Panc1 (cell line): Measurements from ENCODE around the gene RASSF10.

Experiments
- TCF7L2 ChIP-seq: IDR thresholded peaks from 2 replicates; pipeline ENCODE4 v1.6.1; 2011; ENCODE audit warnings: mild to moderate bottlenecking, low read depth, low read length, inconsistent platforms
- TF ChIP-seq, protein P1 (sequence below): fragments of 450-650 bp; IDR thresholded peaks from 2 replicates; pipeline ENCODE4 v1.5.1; 2017; ENCODE audit warnings: mild to moderate bottlenecking
- TF ChIP-seq, protein P2 (sequence below), 2 experiments: IDR thresholded peaks; 2 replicates each; pipeline ENCODE4 v1.6.1; 2011 to 2012; ENCODE audit warnings: low read depth in 2 of 2, control low read depth in 1 of 2, low read length in 1 of 2, mild to moderate bottlenecking in 1 of 2, moderate library complexity in 1 of 2; ENCODE audit not compliant: insufficient read depth in 1 of 2

DNA sequence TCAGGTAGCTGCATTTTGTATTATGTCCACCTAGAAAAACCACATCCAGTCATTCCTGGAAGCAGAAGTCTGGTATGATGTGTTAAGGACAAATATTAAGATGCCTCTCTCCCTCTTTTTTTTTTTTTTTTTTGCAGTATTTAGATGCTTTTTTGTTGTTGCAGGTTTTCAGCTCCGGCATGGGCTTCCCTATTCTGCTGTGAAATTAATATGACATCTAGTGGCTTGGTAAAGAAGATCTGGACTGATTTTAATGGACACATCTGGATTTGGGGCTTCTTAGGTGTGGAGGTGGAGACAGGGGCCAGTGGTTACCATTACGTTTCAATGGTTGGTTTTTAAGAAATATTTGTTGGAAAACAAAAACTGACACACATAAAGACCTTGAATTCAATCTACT is 47.5 kb upstream of the RASSF10 start:
- TF ChIP-seq, protein P1, sequence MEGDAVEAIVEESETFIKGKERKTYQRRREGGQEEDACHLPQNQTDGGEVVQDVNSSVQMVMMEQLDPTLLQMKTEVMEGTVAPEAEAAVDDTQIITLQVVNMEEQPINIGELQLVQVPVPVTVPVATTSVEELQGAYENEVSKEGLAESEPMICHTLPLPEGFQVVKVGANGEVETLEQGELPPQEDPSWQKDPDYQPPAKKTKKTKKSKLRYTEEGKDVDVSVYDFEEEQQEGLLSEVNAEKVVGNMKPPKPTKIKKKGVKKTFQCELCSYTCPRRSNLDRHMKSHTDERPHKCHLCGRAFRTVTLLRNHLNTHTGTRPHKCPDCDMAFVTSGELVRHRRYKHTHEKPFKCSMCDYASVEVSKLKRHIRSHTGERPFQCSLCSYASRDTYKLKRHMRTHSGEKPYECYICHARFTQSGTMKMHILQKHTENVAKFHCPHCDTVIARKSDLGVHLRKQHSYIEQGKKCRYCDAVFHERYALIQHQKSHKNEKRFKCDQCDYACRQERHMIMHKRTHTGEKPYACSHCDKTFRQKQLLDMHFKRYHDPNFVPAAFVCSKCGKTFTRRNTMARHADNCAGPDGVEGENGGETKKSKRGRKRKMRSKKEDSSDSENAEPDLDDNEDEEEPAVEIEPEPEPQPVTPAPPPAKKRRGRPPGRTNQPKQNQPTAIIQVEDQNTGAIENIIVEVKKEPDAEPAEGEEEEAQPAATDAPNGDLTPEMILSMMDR = peak; percentile 25; the same call in 1 of the 2 replicates
- no peak for TF ChIP-seq TCF7L2
- TF ChIP-seq, protein P2, sequence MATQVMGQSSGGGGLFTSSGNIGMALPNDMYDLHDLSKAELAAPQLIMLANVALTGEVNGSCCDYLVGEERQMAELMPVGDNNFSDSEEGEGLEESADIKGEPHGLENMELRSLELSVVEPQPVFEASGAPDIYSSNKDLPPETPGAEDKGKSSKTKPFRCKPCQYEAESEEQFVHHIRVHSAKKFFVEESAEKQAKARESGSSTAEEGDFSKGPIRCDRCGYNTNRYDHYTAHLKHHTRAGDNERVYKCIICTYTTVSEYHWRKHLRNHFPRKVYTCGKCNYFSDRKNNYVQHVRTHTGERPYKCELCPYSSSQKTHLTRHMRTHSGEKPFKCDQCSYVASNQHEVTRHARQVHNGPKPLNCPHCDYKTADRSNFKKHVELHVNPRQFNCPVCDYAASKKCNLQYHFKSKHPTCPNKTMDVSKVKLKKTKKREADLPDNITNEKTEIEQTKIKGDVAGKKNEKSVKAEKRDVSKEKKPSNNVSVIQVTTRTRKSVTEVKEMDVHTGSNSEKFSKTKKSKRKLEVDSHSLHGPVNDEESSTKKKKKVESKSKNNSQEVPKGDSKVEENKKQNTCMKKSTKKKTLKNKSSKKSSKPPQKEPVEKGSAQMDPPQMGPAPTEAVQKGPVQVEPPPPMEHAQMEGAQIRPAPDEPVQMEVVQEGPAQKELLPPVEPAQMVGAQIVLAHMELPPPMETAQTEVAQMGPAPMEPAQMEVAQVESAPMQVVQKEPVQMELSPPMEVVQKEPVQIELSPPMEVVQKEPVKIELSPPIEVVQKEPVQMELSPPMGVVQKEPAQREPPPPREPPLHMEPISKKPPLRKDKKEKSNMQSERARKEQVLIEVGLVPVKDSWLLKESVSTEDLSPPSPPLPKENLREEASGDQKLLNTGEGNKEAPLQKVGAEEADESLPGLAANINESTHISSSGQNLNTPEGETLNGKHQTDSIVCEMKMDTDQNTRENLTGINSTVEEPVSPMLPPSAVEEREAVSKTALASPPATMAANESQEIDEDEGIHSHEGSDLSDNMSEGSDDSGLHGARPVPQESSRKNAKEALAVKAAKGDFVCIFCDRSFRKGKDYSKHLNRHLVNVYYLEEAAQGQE (IDR thresholded peaks at IDR 0.05; ENCODE audit: insufficient read depth in 1 of 2, low read depth in 2 of 2, low read length in 1 of 2) = no peak
